Activated CD4-positive, alpha-beta memory T cell treated with anti-CD3 and anti-CD28 coated beads for 36 hours (primary cell): Measurements from ENCODE around the gene STK24. TPM values are rescaled to one million over a fixed set of nuclear protein-coding genes. Genes with fewer than 3 reads are reported as not detected.
A peak's percentile ranks its signal among the peaks of the same experiment; 100 is the strongest.

Experiments used
- CTCF ChIA-PET: fragments of 350-600 bp; sonication (Branson Sonifier 250); formaldehyde crosslinking; loops from one replicate; lab custom pipeline; 2021; ENCODE audit warnings: antibody characterized with exemption, inconsistent platforms; lab: Charles Lee
- POLR2A ChIA-PET: fragments of 350-600 bp; sonication (Branson Sonifier 250); formaldehyde crosslinking; loops from one replicate; lab custom pipeline; 2021; ENCODE audit warnings: antibody characterized with exemption; lab: Charles Lee
- DNase-seq: peaks from one replicate; pipeline ENCODE4 v3.0.0-alpha.2; 2020
- H3K27ac Mint-ChIP-seq: one replicate; pipeline ENCODE4 v1.8.0; 2021; ENCODE audit warnings: mixed read lengths
- H3K27me3 Mint-ChIP-seq: one replicate; pipeline ENCODE4 v1.8.0; 2021; ENCODE audit warnings: mixed read lengths
- H3K36me3 Mint-ChIP-seq: one replicate; pipeline ENCODE4 v1.8.0; 2021; ENCODE audit warnings: mixed read lengths
- H3K4me1 Mint-ChIP-seq: one replicate; pipeline ENCODE4 v1.8.0; 2021; ENCODE audit warnings: low read depth, mixed read lengths
- H3K4me3 Mint-ChIP-seq: one replicate; pipeline ENCODE4 v1.8.0; 2021; ENCODE audit warnings: mild to moderate bottlenecking, mixed read lengths
- H3K9me3 Mint-ChIP-seq: one replicate; pipeline ENCODE4 v1.8.0; 2021; ENCODE audit warnings: mixed read lengths
- intact Hi-C: fragments of 100-400 bp; cut with micrococcal nuclease; formaldehyde crosslinking; loops from one replicate; pipeline ENCODE4 v1.15.1; 2023
- total RNA-seq, 2 experiments: library from RNA; stranded (reverse); gene quantifications; one replicate each; pipeline ENCODE4 v1.2.3, GENCODE V29; 2021

The STK24 gene
- total RNA-seq, 2 experiments from 2014 or later = 176 to 178 TPM

DNA sequence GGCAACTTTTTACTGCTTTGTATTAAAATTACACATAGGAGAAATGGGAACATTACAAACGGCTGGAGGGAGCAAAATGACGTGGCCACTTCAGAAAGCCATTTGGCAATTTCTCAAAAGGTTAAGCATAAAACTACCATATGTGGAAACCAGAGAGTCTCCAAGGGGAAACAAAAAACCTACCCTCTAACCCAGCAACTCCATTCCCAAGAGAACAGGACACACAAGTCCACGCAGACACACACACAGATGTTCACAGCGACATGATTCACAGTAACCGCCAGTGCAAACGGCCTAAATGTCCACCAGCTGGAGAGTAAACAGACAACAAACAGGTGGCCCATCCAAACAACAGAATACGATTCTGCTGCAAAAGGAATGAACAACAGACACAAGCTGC is 37.2 kb downstream of the STK24 start:
- Mint-ChIP-seq H3K9me3 (no peaks in the 10 kb centered on the region), H3K4me1 (peaks cover 96% of the 10 kb centered on the region), H3K27ac (no peak overlapping the region), H3K4me3 (no peak overlapping the region), H3K27me3 (no peaks in the 10 kb centered on the region), H3K36me3 (peaks cover 19% of the 10 kb centered on the region)
- intact Hi-C loops = no loop called here
- ChIA-PET CTCF (interaction anchor here (1.1 kb wide), 1 partner anchor 9 kb away, joined by 3 read pairs; no protein-coding TSS in a partner anchor), POLR2A (interaction anchor here (1.3 to 2.8 kb wide), 2 partner anchors 11 kb away, joined by 6 to 15 read pairs; no protein-coding TSS in a partner anchor)
- DNase-seq = no peak

DNA sequence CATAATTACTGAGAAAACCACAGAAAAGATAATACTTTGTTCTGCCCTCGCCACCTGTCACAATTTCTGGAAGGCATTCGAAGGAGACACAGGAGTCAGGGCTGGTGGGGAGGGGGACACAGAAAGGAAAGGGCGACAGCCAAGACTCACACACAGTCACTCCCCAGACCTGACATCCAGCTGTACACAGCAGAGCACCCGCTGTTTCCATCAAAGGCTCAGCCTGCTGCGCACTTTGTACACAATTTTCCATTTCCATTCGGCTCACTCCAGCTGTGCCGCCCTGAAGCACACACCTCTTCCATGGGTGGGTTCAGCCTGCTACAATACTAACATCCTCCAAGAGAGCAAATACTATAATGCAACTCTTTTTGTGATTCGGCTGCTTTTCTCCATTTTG is 38.0 kb downstream of the STK24 start:
- Mint-ChIP-seq H3K36me3 (peaks cover 20% of the 10 kb centered on the region), H3K27me3 (no peaks in the 10 kb centered on the region), H3K27ac (peak overlapping the region; percentile 34), H3K9me3 (no peaks in the 10 kb centered on the region), H3K4me3 (no peak overlapping the region), H3K4me1 (peaks cover 96% of the 10 kb centered on the region)
- intact Hi-C loops = no loop called here
- CTCF ChIA-PET = interaction anchor here (0.9 to 1.1 kb wide), 3 partner anchors 10 to 134 kb away, joined by 3 read pairs; no protein-coding TSS in a partner anchor
- no peak for DNase-seq
- POLR2A ChIA-PET = interaction anchor here (2.8 kb wide), 1 partner anchor 10 kb away, joined by 15 read pairs; no protein-coding TSS in a partner anchor

DNA sequence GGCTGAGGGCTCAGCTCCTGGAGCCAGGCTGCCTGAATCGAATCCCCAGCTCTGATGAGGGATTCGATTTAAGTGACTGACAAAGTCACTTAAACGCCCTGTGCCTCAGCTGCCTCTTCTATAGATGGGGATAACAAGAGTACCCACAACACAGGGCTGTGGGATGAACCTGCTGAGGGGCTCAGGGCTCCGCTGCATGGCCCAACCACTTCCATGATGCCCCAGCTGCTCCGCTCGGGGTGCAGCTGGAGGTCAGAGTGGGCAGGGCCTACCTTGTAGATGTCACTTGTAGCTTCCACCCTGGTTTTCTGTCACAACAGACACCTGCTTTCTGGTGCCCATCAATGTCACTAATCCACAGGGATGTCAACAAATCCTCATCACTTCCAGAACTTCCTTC is 39.2 kb downstream of the STK24 start:
- ChIA-PET POLR2A (interaction anchor here (0.5 to 2.8 kb wide), 4 partner anchors 9 to 26 kb away, joined by 3 to 15 read pairs (median 3); no protein-coding TSS in a partner anchor), CTCF (no interaction called here)
- Mint-ChIP-seq H3K27ac (no peak overlapping the region), H3K27me3 (no peaks in the 10 kb centered on the region), H3K4me1 (peaks cover 91% of the 10 kb centered on the region), H3K4me3 (no peak overlapping the region), H3K9me3 (no peaks in the 10 kb centered on the region), H3K36me3 (peaks cover 21% of the 10 kb centered on the region)
- intact Hi-C loops = no loop called here
- no peak for DNase-seq

DNA sequence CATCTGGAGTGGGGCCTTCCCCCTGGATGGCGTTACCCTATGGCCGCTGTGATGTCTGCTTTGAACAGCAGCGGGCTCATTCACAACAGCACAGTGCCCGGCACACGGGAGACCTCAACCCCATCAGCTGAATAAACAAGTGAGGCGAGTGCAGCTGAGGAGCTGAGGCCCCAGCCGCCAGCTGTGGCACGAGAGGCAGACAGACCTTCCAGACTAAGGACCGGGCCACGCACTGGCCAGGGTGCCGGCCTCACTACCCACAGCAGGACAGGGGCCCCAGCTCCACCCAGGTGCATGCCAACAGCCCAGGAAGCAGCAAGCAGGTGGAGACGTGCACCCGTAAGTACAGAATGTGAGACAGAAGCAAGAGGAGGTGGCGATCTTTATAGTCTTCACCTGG is 39.6 kb downstream of the STK24 start:
- no peak overlapping the region for H3K4me3 Mint-ChIP-seq
- ChIA-PET POLR2A (interaction anchor here (1.5 to 2.8 kb wide), 2 partner anchors 8 to 17 kb away, joined by 3 to 15 read pairs; no protein-coding TSS in a partner anchor), CTCF (no interaction called here)
- H3K27ac Mint-ChIP-seq = peak overlapping the region; percentile 39
- intact Hi-C loops = no loop called here
- DNase-seq = no peak
- peaks cover 19% of the 10 kb centered on the region for H3K36me3 Mint-ChIP-seq
- no peaks in the 10 kb centered on the region for H3K9me3 Mint-ChIP-seq
- H3K4me1 Mint-ChIP-seq = peaks cover 91% of the 10 kb centered on the region
- no peaks in the 10 kb centered on the region for H3K27me3 Mint-ChIP-seq

DNA sequence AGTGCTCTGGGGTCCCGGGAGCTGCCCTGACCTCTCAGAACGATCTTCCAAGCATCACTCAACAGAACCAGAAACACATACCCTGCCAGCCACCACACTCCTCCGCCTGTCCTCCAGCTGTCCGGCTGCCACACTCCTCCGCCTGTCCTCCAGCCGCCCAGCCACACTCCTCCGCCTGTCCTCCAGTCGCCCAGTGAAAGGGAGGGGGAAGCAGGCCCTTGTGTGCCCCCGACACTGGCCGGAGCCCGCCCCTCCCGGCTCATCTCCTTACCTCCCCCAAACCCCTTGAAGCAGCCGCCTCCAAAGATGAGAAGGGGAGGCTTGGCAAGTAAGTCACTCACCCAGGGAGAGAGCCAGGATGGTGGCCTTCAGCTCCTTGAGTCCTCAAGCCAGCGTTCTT is 40.2 kb downstream of the STK24 start:
- no peak for DNase-seq
- intact Hi-C loops = no loop called here
- H3K9me3 Mint-ChIP-seq = no peaks in the 10 kb centered on the region
- peaks cover 19% of the 10 kb centered on the region for H3K36me3 Mint-ChIP-seq
- ChIA-PET CTCF (interaction anchor here (0.7 to 0.9 kb wide), 2 partner anchors 48 to 117 kb away, joined by 3 to 4 read pairs; no protein-coding TSS in a partner anchor), POLR2A (interaction anchor here (1.5 to 2.8 kb wide), 2 partner anchors 8 to 16 kb away, joined by 3 to 15 read pairs; no protein-coding TSS in a partner anchor)
- no peaks in the 10 kb centered on the region for H3K27me3 Mint-ChIP-seq
- H3K4me1 Mint-ChIP-seq = peaks cover 91% of the 10 kb centered on the region
- H3K4me3 Mint-ChIP-seq = no peak overlapping the region
- H3K27ac Mint-ChIP-seq = peak overlapping the region; percentile 74

DNA sequence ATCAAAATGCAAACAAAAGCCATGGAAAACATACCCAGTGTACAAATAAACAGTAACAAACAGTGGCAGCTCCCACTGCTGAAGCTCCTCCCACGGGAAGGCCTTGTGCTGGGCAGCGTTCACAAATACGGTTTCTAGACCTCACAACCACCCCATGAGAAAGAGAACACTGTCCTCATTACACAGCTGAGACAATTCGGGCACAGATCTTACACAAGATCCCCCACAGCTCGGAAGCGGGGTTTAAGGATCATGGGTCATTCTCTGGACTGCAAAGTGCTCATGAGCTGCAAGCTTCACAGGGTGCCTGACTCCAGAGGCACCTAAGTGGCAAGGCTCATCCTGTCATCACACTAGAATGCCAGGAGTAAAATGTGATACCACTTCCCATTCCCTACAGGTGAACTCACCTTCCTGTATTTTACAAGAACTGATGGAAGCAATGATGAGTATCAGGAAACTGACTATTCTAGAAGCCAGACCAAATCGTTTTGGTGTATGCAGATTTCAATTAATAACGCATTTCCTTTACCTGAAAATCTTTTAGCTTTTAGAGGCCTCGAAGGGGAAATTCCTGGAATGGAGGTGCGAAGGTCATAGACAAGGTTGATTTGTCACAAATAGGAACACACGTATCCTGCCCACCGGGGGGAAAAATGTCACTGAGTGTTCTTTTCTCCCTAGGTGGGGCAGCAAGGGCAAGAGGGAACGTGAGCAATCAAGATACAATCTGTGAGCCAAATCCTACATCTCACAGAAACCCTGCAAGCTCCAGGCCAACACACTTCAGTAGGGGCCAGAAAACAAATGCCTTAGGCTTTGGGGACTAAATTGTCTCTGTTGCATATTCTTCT is 41.2 kb downstream of the STK24 start:
- no peaks in the 10 kb centered on the region for H3K9me3 Mint-ChIP-seq
- ChIA-PET POLR2A (interaction anchor here (1.0 kb wide), 1 partner anchor 12 kb away, joined by 3 read pairs; no protein-coding TSS in a partner anchor), CTCF (interaction anchor here (0.7 to 1.4 kb wide), 5 partner anchors 10 to 118 kb away, joined by 3 to 4 read pairs (median 3); no protein-coding TSS in a partner anchor)
- H3K4me3 Mint-ChIP-seq = no peak overlapping the region
- no peaks in the 10 kb centered on the region for H3K27me3 Mint-ChIP-seq
- intact Hi-C loops = no loop called here
- H3K27ac Mint-ChIP-seq = peak overlapping the region; percentile 74
- H3K36me3 Mint-ChIP-seq = peaks cover 17% of the 10 kb centered on the region
- peaks cover 91% of the 10 kb centered on the region for H3K4me1 Mint-ChIP-seq
- no peak for DNase-seq

DNA sequence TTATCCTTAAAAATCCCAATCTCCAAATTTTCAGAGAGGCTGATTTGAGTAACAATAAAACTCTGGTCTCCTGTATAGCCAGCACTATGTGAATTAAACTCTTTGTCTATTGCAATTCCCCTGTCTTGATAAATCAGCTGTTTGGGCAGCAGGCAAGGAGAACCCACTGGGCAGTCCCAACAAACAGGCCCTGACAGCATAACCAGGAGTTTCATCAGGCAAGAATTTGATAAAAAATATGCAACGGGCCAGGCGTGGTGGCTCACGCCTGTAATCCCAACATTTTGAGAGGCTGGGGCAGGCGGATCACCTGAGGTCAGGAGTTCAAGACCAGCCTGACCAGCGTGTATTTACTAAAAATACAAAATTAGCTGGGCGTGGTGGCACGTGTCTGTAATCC is 42.1 kb downstream of the STK24 start:
- H3K27me3 Mint-ChIP-seq = no peaks in the 10 kb centered on the region
- H3K9me3 Mint-ChIP-seq = no peaks in the 10 kb centered on the region
- no peak overlapping the region for H3K4me3 Mint-ChIP-seq
- no peak for DNase-seq
- POLR2A ChIA-PET = no interaction called here
- CTCF ChIA-PET = interaction anchor here (1.3 to 1.4 kb wide), 2 partner anchors 18 to 118 kb away, joined by 3 to 4 read pairs; no protein-coding TSS in a partner anchor
- H3K36me3 Mint-ChIP-seq = peaks cover 17% of the 10 kb centered on the region
- intact Hi-C loops = no loop called here
- H3K4me1 Mint-ChIP-seq = peaks cover 91% of the 10 kb centered on the region
- H3K27ac Mint-ChIP-seq = peak overlapping the region; percentile 53

DNA sequence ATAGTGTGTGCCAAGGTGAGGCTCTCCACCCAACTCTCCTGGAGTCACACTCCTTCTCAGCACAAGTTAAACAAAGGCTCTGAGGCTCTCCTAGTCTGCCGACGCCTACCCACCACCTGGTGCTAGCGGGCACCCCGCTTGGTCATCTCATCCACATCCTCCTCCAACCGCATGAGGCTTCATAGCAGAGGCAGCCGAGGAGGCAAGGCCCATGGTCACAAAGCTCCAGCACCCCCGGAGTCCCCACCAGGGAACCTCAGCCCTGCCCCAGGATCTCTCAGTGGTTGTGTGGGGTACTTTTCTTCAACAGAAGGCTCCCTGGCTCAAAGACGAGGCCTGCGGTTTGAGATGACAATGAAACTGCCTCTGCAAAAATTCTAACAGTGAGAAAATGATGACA is 43.0 kb downstream of the STK24 start:
- POLR2A ChIA-PET = interaction anchor here (0.7 to 1.2 kb wide), 2 partner anchors 29 to 75 kb away, joined by 3 to 4 read pairs; no protein-coding TSS in a partner anchor
- DNase-seq = peak; percentile 53
- Mint-ChIP-seq H3K36me3 (peaks cover 13% of the 10 kb centered on the region), H3K9me3 (no peaks in the 10 kb centered on the region), H3K4me3 (no peak overlapping the region), H3K27me3 (no peaks in the 10 kb centered on the region), H3K4me1 (peaks cover 91% of the 10 kb centered on the region), H3K27ac (peak overlapping the region; percentile 32)
- intact Hi-C loops = no loop called here
- CTCF ChIA-PET = interaction anchor here (1.0 kb wide), 1 partner anchor 9 kb away, joined by 3 read pairs; no protein-coding TSS in a partner anchor

DNA sequence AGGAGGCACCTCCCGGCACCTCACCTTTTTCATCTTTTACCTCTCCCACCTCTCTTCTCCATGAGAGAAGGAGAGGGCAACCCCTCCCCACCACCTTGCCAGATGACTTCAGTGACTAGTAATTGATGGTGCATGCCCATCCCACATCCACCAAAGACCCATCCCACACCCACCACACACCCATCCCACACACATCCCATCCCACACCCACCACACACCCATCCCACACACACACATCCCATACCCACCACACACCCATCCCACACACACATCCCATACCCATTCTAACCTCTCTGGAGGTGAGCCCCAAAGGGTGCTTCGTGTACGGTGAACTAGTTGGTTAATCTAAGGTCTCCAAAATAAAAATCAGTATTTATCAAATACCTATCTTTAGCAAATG is 44.7 kb downstream of the STK24 start:
- ChIA-PET CTCF (no interaction called here), POLR2A (interaction anchor here (1.2 kb wide), 1 partner anchor 39 kb away, joined by 4 read pairs; no protein-coding TSS in a partner anchor)
- H3K4me3 Mint-ChIP-seq = no peak overlapping the region
- no peak for DNase-seq
- no peaks in the 10 kb centered on the region for H3K27me3 Mint-ChIP-seq
- H3K27ac Mint-ChIP-seq = no peak overlapping the region
- intact Hi-C loops = no loop called here
- H3K9me3 Mint-ChIP-seq = no peaks in the 10 kb centered on the region
- peaks cover 94% of the 10 kb centered on the region for H3K4me1 Mint-ChIP-seq
- peaks cover 10% of the 10 kb centered on the region for H3K36me3 Mint-ChIP-seq

DNA sequence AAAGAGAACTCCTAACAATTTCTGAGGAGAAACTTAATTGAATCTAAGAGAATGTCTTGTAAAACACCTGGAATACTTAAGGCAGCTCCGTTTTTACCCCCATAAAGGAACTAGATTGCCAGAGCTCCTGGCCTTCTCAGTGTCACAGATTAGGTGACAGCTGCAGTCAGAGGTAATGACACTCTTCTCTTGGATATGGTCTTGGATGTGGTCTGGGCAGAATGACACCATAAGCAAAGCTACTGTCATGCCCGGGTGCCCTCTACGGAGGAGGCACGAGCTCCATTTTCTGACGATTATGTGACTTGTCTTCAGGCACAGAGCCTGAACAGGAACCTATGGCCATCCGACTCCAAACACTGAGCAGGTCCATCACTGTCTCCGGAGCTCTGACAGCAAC is 46.7 kb downstream of the STK24 start:
- no peak for DNase-seq
- intact Hi-C loops = no loop called here
- Mint-ChIP-seq H3K27me3 (no peaks in the 10 kb centered on the region), H3K36me3 (peaks cover 16% of the 10 kb centered on the region), H3K4me3 (no peak overlapping the region), H3K9me3 (no peaks in the 10 kb centered on the region), H3K27ac (no peak overlapping the region), H3K4me1 (peaks cover 94% of the 10 kb centered on the region)
- POLR2A ChIA-PET = interaction anchor here (1.1 to 4.0 kb wide), 6 partner anchors 8 to 40 kb away, joined by 3 to 30 read pairs (median 5); no protein-coding TSS in a partner anchor
- CTCF ChIA-PET = interaction anchor here (1.1 to 1.8 kb wide), 4 partner anchors 10 to 123 kb away, joined by 3 to 4 read pairs (median 4); no protein-coding TSS in a partner anchor

DNA sequence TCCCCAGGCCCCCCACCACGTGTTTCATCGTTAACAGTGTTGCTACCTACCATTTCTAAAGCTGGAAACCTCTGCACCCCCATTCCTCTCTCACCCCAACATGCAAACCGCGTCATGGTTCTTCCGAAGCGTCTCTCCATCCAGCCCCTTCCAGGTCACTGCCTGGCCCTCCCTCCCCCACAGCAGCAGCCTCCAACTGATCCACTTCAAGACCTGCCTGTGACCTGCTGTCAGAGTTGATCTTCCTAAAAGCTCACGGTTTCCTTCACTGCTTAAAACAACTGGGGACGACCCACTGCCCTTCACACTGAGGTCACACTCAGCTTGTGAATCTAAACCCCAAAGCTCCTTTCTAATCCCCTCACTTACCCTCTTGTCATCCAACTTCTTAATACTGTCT is 47.7 kb downstream of the STK24 start:
- H3K9me3 Mint-ChIP-seq = no peaks in the 10 kb centered on the region
- no peaks in the 10 kb centered on the region for H3K27me3 Mint-ChIP-seq
- no peak for DNase-seq
- intact Hi-C loops = loop anchor here (2.0 kb wide), 1 partner anchor 14 kb away; no protein-coding TSS in a partner anchor
- POLR2A ChIA-PET = interaction anchor here (0.9 to 4.0 kb wide), 15 partner anchors 9 to 51 kb away, joined by 3 to 30 read pairs (median 9); partner anchors contain the start of gene STK24
- CTCF ChIA-PET = interaction anchor here (1.1 to 1.6 kb wide), 8 partner anchors 9 to 84 kb away, joined by 3 to 11 read pairs (median 4); no protein-coding TSS in a partner anchor
- H3K4me1 Mint-ChIP-seq = peaks cover 95% of the 10 kb centered on the region
- peak overlapping the region; percentile 89 for H3K27ac Mint-ChIP-seq
- H3K36me3 Mint-ChIP-seq = peaks cover 16% of the 10 kb centered on the region
- peak overlapping the region; percentile 62 for H3K4me3 Mint-ChIP-seq
